ENCODE data around the gene RIPPLY1.
A peak's percentile ranks its signal among the peaks of the same experiment; 100 is the strongest.
"Not testable (repeated sequence)": the region's sequence is repeated elsewhere in the genome, so short reads cannot be mapped to it uniquely, and the experiment has no call there.

RIPPLY1 gene

GRCh38 chrX:106889468-106889867 lies 13.7 kb downstream of the RIPPLY1 start:
- Histone ChIP-seq H3K9ac (no peak overlapping the region), H3K9me3 (replicated peaks in 1 of 11) (peaks cover 0 to 15% (median 7%) of the 10 kb centered on the region in 11 experiments; a peak in 10 of 22 replicates), H3K36me3 (no peaks in the 10 kb centered on the region), H3K4me2 (no peak overlapping the region), H3K27ac (no peak overlapping the region), H3K4me3 (no peak overlapping the region), H4K20me1 (peaks cover 0 to 3% (median 0%) of the 10 kb centered on the region in 11 experiments; a peak in 2 of 22 replicates), H3K27me3 (peaks cover 77 to 100% (median 96%) of the 10 kb centered on the region in 11 experiments), H3K4me1 (peaks cover 0 to under 1% (median 0%) of the 10 kb centered on the region in 10 experiments; a peak in 1 of 20 replicates)
- no peak for TF ChIP-seq Cebpa-rat (IDR thresholded peaks at IDR 0.05)

GRCh38 chrX:106875151-106875550 lies 28.0 kb downstream of the RIPPLY1 start:
- Histone ChIP-seq H3K27ac (no peak overlapping the region), H3K4me1 (no peaks in the 10 kb centered on the region), H4K20me1 (no peaks in the 10 kb centered on the region), H3K4me2 (no peak overlapping the region), H3K36me3 (peaks cover 0 to 11% (median 0%) of the 10 kb centered on the region in 11 experiments; a peak in 2 of 22 replicates), H3K27me3 (peaks cover 60 to 97% (median 89%) of the 10 kb centered on the region in 11 experiments), H3K9ac (no peak overlapping the region), H3K4me3 (no peak overlapping the region), H3K9me3 (replicated peaks in 1 of 11) (peaks cover 0 to 15% (median 5%) of the 10 kb centered on the region in 11 experiments; a peak in 10 of 22 replicates)
- no peak for TF ChIP-seq Cebpa-rat (IDR thresholded peaks at IDR 0.05)

- Histone ChIP-seq H3K27me3 (peaks cover 64 to 97% (median 88%) of the 10 kb centered on the region in 11 experiments), H3K36me3 (peaks cover 0 to 11% (median 0%) of the 10 kb centered on the region in 11 experiments; a peak in 2 of 22 replicates), H3K27ac (no peak overlapping the region), H3K4me3 (no peak overlapping the region), H3K4me2 (no peak overlapping the region), H3K9me3 (replicated peaks in 1 of 11) (peaks cover 0 to 8% (median 4%) of the 10 kb centered on the region in 11 experiments; a peak in 9 of 22 replicates), H4K20me1 (no peaks in the 10 kb centered on the region), H3K4me1 (no peaks in the 10 kb centered on the region), H3K9ac (no peak overlapping the region)
- peak in 2 of 11 experiments; percentile 31 to 52; a peak in 2 of 22 replicates for TF ChIP-seq Cebpa-rat (IDR thresholded peaks at IDR 0.05)
These were observed 29.1 kb downstream of the RIPPLY1 start for GRCh38 chrX:106874075-106874474.

GRCh38 chrX:106872796-106873195 lies 30.3 kb downstream of the RIPPLY1 start:
- peaks cover 61 to 97% (median 88%) of the 10 kb centered on the region in 11 experiments for H3K27me3 ChIP-seq
- H4K20me1 ChIP-seq; H3K4me3 ChIP-seq; H3K9ac ChIP-seq; H3K36me3 ChIP-seq; H3K4me1 ChIP-seq; H3K4me2 ChIP-seq; H3K27ac ChIP-seq; H3K9me3 ChIP-seq (replicated peaks in 1 of 11): not testable (repeated sequence)

GRCh38 chrX:106863697-106864096 lies 39.4 kb downstream of the RIPPLY1 start:
- Histone ChIP-seq H3K27me3 (peaks cover 62 to 100% (median 93%) of the 10 kb centered on the region in 11 experiments), H3K36me3 (0 out of 22 replicates have a peak, but pooled peaks cover 0 to 7% (median 0%) of the 10 kb centered on the region in 11 experiments), H3K4me1 (no peaks in the 10 kb centered on the region), H3K4me3 (no peak overlapping the region), H3K27ac (no peak overlapping the region), H4K20me1 (peaks cover 0 to 14% (median 0%) of the 10 kb centered on the region in 11 experiments; a peak in 3 of 22 replicates), H3K9ac (no peak overlapping the region), H3K9me3 (replicated peaks in 1 of 11) (peaks cover 7 to 14% (median 12%) of the 10 kb centered on the region in 11 experiments), H3K4me2 (no peak overlapping the region)
- TF ChIP-seq Cebpa-rat (IDR thresholded peaks at IDR 0.05), result no peak

- H3K4me3 ChIP-seq, result no peak overlapping the region
These were observed 40.0 kb downstream of the RIPPLY1 start for GRCh38 chrX:106862972-106863688.

More at GRCh38 chrX:106862972-106863688, 40.0 kb downstream of the RIPPLY1 start:
- Histone ChIP-seq H3K4me1 (no peaks in the 10 kb centered on the region), H4K20me1 (peaks cover 0 to 14% (median 0%) of the 10 kb centered on the region in 11 experiments; a peak in 3 of 22 replicates), H3K27ac (no peak overlapping the region), H3K9me3 (replicated peaks in 1 of 11) (peaks cover 13 to 20% (median 18%) of the 10 kb centered on the region in 11 experiments), H3K36me3 (0 out of 22 replicates have a peak, but pooled peaks cover 0 to 7% (median 0%) of the 10 kb centered on the region in 11 experiments), H3K4me2 (no peak overlapping the region), H3K9ac (no peak overlapping the region), H3K27me3 (peaks cover 57 to 99% (median 88%) of the 10 kb centered on the region in 11 experiments)
- TF ChIP-seq Cebpa-rat (IDR thresholded peaks at IDR 0.05), result no peak

Measured in BLaER1 treated with 17β-estradiol and CSF1 and Interleukin-3, amounts not matched to agents 10 nM and 100 nM (cell line).